Stimulated activated CD8-positive, alpha-beta memory T cell treated with anti-CD3 and anti-CD28 coated beads, Interleukin-7, amount 100 ng/mL, for 48 hours (primary cell): ENCODE data around the gene SLC6A2.
A peak's percentile ranks its signal among the peaks of the same experiment; 100 is the strongest.
"Not testable (repeated sequence)": the region's sequence is repeated elsewhere in the genome, so short reads cannot be mapped to it uniquely, and the experiment has no call there.

Source experiments
- DNase-seq, 2 donors: peaks; one replicate each; pipeline ENCODE4 v3.0.0-alpha.2; 2020; ENCODE audit warnings: low read depth in 1 of 2; ENCODE audit errors: extremely low read depth in 1 of 2

SLC6A2 gene

DNA sequence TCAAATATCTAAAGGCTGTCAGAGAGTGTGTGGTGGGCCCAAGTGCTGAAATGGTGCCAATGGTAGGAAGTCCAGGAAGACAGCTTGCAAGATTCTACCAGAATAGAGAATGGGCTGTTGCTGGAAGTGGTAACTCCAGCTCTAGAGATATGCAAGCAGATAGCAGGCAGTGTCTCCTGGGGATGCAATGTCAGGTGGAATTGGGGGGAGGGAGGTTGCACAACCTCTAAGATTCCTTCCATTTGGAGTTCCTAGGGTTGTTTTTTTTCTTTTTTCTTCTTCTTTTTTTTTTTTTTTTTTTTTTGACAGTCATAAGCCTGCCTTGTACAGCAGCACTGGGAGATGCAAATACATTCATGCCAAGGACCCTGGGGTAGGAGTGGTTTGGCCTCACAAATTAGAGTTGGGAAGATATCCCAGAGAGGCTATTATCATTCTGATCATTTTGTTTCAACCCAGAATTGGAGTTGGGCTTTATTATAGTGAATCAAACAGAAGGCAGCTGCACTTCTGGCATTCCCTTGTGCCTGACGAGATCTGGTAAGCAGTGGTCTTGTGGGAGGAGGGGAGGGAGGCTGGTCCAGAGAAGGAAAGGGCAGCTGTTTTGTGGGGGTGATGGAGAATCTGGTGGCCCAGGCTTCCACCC lies 51.1 kb downstream of the SLC6A2 start:
- no peak for DNase-seq

DNA sequence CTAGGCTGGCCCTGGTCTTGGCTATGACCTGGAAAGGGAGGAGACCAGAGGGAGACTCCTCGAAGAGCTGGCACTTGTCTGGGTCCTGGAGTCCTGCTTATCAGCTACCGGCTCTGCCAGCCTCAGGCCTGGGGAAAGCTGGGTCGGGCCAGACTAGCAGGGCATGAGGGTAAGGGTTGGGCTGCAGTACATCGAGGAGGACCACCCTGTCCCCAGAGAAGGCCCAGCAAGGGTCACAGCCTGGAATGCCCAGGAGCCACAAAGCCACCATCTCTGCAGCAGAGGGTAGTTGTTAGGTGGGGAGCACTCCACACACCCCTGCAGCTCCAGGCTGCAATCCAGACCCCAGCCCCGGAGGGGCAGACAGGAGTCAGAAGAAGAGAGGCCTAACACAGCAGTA lies 54.0 kb downstream of the SLC6A2 start:
- DNase-seq, result no peak

DNA sequence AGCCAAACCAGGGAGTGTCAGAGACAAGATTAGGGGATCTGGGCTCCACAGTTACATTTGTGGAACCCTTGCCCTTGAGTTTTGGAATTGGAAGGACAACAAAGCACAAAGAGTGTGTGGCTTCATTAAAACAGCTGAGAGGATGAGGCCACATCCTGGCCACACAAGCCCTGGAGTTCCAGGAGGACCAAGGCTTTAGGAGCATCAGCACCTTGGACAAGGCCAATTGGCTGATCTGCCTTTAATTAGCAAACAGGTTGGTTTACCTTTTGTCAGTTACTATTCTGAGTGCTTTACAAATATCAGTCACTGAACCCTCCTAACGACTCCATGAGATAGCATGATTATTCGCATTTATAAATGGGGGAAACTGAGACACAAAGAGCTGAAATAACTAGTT lies 54.7 kb downstream of the SLC6A2 start:
- no peak for DNase-seq

DNA sequence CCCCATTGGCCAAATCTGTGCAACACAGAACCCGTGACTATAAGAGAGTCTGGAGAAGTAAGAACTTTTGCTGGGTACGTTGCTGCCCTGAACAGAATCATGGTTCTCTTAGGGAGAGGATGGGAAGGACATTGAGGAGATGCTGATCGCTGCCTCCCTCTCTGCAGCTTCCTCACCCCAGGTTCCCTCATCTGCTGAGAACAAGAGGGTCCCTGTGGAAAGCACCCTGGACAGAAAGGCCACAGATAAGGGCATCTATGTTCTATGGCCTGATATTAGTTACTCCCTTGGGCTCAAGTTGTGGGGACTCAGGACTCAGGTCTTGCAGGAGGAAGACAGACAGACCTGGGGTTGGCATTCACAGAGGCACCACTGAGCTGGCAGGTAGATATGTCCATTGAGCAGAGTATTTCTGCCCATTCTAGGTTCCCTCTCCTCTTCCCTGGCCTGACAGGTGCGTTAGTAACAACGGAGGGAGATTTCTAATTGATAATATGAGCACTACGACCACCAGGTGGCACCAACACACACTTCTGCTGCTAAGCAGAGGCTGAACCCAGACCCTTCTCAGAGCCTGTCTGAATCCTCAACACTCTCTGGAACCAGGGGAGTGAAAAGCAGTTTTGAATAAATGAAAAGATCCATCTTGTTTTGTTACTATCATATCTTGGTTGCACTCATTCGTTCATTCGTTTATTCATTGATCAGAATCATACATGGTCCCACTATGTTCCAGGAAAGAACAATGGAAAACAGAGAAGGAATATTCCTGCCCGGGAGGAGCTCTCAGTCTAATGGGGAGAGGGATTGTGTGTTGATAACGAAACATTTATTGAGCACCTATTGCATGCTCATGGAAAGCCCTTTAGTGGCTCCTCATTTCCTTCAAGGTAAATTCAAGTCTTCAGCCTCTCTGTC lies 56.4 kb downstream of the SLC6A2 start:
- DNase-seq, result peak in 1 of 2 donors; percentile 27

DNA sequence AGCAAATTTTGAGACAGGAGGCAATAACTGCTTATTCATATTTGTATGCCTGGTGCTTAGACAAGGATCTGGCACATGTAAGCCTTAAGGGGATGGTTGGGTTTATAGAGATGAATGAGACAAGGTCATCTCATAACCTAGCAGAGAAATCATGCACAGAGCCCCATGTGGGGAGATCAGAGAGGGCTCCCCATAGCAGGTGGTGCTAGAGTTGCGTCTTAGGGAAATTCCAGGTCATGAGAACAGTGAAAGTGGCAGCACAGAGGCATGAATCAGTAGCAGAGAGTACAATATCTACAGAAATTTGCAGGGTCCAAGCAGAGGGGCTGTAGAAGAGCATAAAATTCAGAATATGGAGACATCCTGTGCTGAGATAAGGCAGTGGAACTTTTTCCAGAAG lies 57.3 kb downstream of the SLC6A2 start:
- DNase-seq, result no peak

DNA sequence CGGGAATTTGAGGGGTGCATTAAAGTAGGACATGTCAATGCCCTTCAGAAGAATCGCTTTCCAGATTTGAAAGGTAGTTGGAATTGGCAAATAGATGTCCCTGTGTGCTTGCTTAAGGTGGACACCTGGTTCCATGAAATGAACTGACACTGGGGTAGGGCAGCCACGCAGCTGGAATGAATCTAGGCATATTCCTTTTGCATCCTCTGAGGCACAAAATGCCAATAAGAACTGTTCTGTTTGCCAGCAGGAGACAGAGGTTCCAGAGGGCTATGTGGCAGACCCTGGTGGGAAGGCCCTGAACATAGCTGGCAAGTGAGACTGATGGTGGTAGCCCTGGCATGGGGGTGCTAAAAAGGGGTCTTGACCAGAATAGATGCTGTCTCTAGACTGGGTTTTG lies 61.5 kb downstream of the SLC6A2 start:
- DNase-seq, result no peak

DNA sequence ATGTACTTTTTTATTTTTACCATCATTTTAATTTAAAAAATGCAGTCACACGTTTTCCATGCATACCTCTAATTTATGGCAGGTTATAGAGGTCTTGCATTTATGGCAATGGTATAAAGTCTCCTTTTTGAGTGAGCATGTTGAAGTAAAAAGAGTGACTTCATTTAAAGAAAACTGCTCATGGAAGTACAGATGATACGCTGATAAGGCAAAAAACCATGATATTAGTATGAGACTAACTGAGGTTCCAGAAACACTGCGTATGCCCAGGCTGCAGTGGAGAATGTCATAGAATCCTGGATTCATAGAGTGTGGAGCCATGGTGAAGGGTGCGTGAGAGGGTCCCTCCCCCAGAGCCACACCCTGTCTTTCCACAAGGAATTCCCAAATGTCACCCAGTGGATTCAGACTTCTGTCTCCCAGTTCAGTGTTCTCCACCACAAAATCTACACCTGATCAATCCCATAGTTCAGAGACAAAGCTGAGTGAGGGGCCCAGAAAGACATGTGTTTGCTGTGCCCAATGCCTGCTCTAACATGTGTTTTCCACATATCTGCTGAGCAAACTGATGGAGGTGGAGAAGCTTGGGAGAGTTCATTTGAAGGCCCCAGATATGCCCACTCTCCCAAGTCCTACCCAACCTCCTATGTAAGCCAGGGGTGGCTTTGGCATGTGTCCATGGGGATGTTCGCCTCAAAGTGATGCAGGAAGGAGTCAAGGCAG lies 69.4 kb downstream of the SLC6A2 start:
- no peak for DNase-seq

DNA sequence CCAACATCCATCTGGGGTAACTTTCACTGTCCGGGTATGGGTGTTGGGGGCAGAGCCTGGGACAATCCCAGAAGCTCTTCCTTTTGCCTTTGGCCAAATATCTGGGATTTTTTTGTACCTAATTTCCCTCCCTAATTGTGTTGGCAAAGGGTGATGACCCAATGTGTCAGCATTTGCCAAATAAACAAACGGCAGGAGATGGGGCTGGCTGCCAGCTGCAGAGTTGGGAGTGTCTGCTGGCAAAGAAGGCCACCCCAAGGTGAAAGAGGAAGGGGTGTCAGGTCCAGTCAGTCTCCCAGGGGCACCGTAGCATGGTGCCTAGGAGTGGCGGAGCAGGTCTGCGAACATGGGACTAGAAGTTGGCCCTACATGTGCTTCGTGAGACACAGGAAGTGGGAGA lies 73.0 kb downstream of the SLC6A2 start:
- DNase-seq, result no peak

DNA sequence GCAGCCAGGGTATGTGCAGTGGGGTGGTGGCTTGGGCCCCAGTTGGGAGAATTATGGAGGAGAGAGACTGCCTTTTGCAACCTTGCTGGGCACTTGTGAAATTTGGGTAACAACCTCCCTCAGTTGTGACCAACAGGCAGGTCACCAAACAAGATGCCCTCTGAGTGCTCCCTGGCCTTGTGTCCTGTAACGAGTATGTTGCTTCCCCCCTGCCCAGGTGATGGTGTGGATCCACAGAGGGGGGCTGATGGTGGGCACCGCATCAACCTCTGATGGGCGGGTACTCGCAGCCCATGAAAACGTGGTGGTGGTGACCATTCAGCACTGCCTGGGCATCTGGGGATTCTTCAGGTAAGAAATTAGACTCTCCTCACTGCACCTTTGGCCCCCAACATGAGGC lies 74.3 kb downstream of the SLC6A2 start:
- DNase-seq, result no peak

DNA sequence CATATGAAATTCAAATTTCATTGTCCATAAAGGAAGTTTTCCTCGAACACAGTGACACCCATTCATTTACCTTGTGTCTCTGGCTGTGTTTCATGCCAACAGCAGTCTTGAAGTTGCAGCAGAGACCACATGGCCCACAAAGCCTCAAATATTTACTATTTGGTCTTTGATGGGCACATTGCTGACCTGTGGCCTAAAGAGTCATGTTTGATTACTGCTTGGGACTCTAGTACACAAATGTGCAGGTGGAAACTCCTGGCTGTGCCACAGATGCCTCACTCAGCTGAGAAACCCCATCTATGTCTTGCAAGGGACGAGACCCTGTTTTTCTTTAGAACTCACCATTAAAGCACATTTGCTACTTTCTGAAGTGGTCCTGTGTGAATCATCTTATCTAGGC lies 76.7 kb downstream of the SLC6A2 start:
- no peak for DNase-seq

DNA sequence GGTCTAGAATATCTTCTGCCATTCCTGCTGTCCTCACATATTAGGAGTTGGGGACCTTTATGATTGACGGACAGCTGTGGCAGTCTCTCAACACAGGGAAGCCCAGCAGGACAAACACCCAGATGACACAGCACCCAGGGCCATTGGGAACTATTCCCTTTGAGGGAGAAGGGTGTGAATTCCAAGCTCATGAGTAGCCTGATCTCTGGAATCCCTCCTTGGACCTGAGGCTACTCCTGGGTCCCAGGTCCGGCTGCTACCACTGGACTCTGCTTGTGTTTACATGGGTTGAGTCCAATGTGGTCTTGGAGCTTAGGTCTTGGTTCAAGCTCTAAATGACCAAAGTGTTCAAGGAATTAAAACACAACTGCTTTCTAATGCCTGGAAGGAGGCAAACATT lies 78.9 kb downstream of the SLC6A2 start:
- no peak for DNase-seq

DNA sequence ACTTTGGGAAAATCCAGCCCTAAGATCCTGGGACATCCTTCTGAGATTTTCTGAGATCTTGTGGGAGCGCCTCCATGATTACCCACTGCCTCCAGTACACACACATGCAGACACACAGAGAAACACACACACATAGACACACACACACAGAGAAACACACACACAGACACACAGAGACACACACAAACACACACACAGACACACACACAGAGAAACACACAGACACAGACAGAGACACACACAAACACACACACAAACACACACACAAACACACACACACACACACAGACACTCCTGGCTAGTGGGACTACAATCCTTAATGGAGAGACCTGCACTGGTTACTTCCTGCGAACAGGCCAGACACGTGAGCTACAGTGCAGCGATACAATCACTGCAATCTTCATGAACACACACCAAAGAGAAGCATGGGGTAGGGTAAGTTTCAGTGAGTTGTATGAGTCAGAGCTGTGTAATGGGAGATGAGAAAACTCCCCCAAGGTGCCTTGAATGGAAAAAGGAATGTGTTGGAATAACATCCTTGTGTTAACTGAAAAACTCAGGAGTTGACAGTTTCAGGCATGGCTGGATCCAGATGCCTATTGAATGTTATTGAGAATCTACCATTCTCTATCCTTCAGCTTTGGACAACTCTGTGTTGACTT lies 79.5 kb downstream of the SLC6A2 start:
- DNase-seq, result no peak

DNA sequence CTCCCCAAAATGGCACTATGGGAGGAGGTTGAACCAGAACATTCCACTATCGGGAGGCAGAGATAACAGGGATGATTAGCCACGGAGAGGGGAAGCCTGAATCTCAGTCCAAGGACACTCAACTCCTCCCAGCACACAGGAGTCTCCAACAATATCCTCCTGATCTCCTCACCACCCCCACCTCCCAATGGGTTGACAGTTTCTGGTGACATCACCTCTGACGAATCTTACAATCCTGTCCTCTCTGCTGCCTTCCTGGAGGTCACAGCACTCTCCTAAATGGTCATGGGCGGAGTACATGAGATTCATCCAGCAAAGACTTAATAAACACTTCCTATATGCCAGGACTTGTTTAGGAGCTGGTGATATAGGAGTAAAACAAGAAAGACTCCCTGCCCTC lies 80.9 kb downstream of the SLC6A2 start:
- no peak for DNase-seq

DNA sequence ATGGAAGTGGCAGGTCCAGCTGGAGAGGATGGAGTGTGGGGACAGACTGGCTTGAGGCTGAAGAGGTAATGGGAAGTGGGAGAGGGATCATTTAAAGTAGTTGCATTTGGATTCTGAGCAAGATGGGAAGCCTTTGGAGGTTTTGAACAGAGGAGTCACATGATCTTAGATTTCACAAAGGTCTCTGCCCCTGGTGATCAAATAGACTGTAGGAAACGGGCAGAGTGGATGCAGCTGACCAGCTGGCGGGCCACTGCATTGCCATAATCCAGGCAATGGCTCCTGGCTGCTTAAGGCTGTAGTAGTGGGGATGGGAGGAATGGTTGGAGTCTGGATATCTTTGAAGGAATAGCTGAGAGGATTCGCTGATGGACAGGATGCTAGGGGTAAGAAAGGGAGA lies 81.5 kb downstream of the SLC6A2 start:
- no peak for DNase-seq

DNA sequence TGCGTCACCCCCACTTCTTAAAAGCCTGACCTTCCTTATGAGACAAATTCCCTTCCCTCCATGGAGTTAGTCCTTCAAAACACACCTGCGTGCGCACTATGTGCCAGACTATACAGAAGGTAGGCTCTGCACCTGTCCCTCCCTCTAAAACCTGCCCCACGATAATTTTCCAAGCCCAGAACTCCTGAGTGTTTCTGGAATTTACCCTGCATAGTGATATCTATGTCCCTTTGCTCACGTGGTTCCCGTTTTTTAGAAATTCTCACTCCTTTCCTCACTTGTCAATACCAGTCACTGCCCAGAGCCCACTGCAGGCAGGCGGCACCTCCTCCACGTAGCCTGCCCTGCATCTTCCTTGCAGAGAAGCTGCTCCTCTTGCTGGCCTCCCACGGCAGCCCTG lies 82.2 kb downstream of the SLC6A2 start:
- no peak for DNase-seq

DNA sequence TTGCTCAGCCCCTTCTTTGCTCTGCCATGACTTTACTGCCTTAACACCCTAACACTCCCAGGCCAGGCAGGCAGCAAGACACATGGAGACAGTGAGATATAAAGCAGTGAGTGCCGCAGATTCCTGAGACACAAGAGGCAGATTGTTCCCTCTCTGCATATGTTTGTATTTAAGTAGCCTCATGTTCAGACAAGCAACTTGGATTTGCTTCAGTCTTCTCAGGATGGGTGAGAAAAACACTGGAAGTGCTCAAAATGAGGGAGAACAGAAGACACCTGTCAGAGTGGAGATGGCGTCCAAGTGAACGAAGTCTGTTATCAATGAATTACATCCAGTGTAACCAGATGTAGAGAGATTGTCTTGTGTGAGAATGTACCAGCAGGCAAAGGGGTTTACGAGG lies 90.3 kb downstream of the SLC6A2 start:
- no peak for DNase-seq

DNA sequence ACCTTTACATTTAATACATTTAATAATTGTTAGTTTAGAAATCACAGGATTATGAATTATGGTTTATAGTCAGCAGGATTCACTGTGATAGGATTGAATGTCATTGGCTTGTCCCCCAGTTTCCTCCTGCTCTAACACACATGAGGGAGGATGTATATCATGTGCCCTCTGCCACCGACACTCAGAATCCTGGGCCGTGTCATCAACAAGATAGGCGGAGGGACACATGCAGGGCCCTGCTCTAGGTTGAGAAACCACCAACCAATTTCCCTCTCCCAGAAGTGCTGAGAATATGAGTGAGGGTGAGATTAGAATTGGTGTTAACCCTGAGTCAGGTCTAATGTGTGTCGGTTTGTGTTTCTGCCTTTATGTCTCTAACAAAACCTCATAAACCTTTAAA lies 92.0 kb downstream of the SLC6A2 start:
- no peak for DNase-seq

DNA sequence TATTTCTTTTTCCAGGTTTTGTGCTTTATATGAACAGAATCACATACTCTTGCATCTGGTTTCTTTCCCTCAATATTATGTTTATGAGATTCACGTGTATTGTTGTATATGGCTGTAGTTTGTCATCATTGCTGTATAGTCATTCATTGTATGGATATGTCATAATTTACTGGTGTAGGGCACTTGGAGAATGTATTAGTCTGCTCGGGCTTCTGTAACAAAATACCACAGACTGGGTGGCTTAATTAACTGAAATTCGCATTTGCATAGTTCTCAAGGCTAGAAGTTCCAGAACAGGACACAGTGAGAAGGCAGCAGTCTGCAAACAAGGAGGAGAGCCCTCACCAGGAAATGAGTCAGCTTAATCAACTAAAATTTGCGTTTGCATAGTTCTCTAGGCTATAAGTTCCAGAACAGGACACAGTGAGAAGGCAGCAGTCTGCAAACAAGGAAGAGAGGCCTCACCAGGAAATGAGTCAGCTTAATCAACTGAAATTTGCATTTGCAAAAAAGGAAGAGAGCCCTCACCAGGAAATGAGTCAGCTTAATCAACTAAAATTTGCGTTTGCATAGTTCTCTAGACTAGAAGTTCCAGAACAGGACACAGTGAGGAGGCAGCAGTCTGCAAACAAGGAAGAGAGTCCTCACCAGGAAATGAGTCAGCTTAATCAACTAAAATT lies 96.8 kb downstream of the SLC6A2 start:
- not testable (repeated sequence) for DNase-seq

DNA sequence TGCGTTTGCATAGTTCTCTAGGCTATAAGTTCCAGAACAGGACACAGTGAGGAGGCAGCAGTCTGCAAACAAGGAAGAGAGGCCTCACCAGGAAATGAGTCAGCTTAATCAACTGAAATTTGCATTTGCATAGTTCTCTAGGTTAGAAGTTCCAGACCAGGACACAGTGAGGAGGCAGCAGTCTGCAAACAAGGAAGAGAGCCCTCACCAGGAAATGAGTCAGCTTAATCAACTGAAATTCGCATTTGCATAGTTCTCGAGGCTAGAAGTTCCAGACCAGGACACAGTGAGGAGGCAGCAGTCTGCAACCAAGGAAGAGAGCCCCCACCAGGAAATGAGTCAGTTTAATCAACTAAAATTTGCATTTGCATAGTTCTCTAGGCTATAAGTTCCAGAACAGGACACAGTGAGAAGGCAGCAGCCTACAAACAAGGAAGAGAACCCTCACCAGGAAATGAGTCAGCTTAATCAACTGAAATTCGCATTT lies 97.4 kb downstream of the SLC6A2 start:
- DNase-seq, result not testable (repeated sequence)
